NOMO-1 treated with dmso at 0.1 percent for 144 hours (cell line): Measurements from ENCODE around the gene DCAF10.
"Not testable (repeated sequence)": the region's sequence is repeated elsewhere in the genome, so short reads cannot be mapped to it uniquely, and the experiment has no call there.

Experiments
- DNase-seq: peaks from one replicate; lab custom pipeline; 2025; ENCODE audit not compliant: unreplicated experiment; lab: John Stamatoyannopoulos, UW

DCAF10 gene

GRCh38 chr9:37790096-37790495 is 10.5 kb upstream of the DCAF10 start:
- DNase-seq = no peak

- no peak for DNase-seq
These were observed 8.5 kb upstream of the DCAF10 start for GRCh38 chr9:37792122-37792521.

- no peak for DNase-seq
These were observed 4.4 kb upstream of the DCAF10 start for GRCh38 chr9:37796232-37796631.

DNA sequence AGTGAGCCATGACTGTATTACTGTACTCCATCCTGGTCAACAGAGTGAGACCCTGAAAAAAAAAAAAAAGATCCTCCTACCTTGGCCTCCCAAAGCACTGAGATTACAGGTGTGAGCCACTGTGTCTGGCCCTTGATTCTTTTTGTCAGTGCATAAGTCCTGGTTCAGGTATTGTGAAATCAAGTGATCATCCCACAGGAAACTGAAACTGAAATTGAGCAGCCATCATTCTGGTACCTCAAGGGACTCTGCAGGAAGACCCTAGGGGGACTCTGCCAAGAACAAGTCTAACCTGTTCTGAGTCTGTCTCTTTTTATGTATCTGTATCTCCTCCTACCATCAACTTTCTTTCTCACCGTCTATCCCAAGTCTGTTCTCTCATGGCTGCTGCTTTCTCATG is 1.9 kb upstream of the DCAF10 start:
- DNase-seq = no peak

DNA sequence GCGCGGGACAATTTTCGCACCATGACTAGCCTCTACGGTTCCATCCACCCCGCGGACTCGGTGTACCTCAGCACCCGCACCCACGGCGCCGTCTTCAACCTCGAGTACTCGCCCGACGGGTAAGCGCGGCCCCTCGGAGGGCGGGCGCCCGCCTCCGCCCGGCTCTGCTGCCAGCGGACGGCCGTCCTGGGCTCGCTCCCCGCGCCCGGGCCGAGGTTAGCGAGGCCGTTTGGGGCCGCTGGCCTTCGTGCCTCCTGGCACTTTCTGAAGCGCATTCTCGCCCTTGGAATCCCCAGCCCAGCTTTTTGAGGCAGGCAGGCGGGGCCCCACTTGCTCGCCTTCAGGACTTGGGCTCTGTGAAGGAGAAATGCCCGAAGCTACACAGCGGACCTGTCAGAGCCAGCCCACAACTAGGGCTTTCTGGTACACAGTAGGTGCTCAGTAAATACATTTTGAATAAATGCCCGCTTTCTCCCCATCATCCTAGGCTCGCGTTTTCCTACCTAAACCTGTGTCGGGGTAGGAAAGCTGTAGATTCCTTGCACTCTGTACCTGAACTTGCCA is 772 bp downstream of the DCAF10 start:
- DNase-seq = no peak

- no peak for DNase-seq
These were observed 1.5 kb downstream of the DCAF10 start for GRCh38 chr9:37801959-37802711.

- no peak for DNase-seq
These were observed 5.7 kb downstream of the DCAF10 start for GRCh38 chr9:37806271-37806670.

DNA sequence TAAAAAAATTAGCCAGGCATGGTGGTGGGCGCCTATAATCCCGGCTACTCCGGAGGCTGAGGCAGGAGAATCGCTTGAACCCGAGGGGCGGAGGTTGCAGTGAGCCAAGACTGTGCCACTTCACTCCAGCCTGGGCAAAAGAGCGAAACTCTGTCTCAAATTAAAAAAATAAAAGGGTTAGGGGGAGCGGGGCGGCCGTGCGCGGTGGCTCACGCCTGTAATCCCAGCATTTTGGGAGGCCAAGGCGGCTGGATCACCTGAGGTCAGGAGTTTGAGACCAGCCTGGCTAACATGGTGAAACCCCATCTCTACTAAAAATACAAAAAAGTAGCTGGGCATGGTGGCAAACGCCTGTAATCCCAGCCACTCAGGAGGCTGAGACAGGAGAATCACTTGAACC is 9.1 kb downstream of the DCAF10 start:
- DNase-seq = not testable (repeated sequence)

DNA sequence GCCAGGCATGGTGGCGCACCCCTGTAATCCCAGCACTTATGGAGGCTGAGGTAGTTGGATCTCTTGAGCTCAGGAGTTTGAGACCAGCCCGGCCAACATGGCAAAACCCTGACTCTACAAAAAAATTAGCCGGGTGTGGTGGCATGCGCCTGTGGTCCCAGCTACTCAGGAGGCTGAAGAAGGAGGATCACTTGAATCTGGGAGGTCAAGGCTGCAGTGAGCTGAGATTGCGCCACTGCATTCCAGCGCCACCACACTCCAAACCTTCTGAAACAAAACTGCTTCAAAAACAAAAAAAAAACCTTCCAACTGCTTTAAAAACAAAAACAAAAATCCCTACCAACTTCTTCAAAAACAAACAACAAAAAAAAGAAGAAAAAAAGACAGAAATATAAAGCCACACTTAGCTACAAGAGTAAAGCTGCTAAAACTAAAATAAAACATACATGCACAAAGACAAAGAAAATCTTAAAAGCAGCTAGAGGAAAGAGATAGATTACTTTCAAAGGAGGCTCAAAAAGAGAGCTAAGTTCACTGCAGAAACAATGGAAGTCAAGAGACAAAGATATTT is 11.4 kb downstream of the DCAF10 start:
- DNase-seq = no peak

GRCh38 chr9:37812773-37813379 is 12.3 kb downstream of the DCAF10 start:
- no peak for DNase-seq

DNA sequence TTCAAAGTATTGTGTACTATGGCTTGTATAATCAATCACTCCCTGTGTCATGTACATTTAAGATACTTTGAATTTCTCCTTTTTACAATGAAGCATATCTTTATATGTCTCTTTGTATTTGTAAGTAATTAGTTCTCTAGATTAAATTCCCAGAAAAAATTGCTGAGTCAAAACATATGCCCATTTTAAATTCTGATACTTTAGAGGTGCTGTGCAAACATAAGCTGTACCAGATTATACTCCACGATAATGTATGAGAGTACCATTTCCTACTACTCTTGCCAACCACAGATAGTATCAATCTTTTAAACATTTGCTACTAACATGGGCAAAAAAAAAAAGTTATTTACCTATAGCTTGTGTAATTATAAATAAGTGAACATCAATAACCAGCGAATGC is 18.3 kb downstream of the DCAF10 start:
- no peak for DNase-seq

GRCh38 chr9:37820142-37820541 is 19.5 kb downstream of the DCAF10 start:
- no peak for DNase-seq

DNA sequence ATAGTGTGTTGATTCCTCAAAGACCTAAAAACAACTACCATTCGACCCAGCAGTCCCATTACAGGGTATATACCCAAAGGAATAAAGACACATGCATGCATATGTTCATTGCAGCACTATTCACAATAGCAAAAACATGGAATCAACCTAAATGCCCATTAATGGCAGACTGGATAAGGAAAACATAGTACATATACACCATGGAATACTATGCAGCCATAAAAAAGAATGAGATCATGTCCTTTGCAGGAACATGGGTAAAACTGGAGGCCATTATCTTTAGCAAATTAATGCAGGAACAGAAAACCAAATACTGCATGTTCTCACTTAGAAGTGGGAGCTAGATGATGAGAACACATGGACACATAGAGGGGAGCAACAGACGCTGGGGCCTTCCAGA is 24.6 kb downstream of the DCAF10 start:
- not testable (repeated sequence) for DNase-seq

- no peak for DNase-seq
These were observed 27.0 kb downstream of the DCAF10 start for GRCh38 chr9:37827483-37828165.

DNA sequence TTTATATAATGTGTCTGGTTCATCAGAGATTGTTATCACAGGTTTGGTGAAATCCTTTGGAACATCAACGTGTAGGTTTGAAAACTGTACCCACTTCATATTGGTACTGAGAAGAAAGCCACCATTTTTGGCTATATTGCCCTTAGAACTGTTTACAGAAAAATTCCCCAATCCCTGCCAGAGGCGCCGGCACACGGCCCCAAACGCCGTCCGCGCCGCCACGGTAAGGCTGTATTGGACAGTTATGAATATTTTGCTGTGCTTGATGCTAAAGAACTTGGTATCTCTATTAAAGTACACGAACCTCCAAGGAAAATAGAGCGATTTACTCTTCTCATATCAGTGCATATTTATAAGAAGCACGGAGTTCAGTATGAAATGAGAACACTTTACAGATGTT is 35.2 kb downstream of the DCAF10 start:
- DNase-seq = no peak

DNA sequence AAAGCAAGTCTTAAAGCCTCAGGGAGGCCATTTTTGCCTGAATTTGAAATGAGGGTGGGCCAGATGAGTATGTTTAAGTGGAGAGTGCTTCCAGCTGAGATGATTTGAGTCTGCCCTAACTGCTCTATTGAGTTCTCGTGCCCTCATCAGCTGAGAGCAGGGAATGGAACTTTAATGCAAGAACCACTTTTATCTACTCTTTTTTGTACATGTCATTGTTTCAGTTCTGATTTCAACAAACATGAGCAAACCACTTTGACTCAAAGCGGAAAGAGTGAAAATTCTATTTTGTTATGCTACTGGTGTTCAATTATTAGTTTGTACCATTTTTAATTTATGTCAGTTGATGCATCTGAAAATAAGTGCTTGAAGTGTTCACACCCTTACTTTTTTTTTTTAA is 35.8 kb downstream of the DCAF10 start:
- DNase-seq = no peak

DNA sequence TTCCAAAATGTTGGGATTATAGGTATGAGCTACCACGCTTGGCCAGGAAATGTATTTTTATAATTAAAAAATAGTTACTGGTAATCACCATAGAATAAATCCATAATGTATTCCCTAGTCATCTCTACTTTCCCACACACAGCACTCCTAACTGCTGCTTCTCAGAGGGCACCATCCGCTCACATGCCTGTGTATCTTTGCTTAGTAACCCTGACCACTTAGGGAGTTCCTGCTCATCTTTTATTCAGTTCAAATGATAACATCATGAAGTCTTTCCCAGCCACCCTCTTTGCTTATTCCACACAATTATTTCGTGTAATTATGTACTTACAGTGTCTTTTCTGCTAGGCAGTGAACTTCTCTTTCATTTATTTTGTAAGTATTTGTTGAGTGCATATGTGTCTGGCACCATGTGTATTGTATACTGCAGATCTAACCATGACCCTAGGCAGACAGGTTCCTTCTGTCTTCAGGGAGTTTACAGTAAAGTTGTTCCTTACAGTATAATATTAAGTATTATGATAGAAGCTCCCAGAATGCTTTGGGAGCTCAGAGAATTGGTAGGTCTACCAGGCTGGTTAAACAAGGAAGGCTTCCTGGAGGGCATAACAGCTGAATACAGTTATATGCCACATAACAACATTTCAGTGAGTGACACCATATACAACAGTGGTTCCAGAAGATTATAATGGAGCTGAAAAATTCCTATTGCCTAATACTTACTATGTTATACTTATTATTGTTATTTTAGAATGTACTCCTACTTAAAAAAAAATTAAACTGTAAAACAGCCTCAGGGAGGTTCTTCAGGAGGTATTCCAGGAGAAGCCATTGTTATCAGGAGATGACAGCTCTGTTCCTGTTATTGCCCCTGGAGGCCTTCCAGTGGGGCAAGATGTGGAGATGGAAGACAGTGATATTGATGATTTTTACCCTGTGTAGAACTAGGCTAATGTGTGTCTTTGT is 39.2 kb downstream of the DCAF10 start:
- no peak for DNase-seq

GRCh38 chr9:37840560-37841194 is 40.1 kb downstream of the DCAF10 start:
- no peak for DNase-seq

GRCh38 chr9:37852222-37852621 is 51.6 kb downstream of the DCAF10 start:
- no peak for DNase-seq

DNA sequence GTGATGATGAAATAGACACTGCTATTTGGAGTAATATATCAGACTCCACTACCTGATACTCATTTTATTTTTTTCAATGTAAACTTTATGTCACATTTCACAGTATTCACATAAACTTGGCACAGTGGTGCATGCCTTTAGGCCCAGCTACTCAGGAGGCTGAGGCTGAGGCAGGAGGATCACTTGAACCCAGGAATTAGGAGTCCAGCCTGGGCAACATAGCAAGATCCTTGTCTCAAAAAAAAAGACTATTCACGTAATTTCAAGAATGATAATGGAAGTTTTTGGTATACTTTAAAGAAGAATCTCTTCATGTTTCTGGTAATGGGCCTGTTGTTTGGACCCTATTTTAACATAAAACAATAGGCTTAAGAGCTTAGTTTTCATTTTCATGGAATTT is 56.0 kb downstream of the DCAF10 start:
- DNase-seq = no peak
